ENCODE results near the gene RRAGC.

DNA sequence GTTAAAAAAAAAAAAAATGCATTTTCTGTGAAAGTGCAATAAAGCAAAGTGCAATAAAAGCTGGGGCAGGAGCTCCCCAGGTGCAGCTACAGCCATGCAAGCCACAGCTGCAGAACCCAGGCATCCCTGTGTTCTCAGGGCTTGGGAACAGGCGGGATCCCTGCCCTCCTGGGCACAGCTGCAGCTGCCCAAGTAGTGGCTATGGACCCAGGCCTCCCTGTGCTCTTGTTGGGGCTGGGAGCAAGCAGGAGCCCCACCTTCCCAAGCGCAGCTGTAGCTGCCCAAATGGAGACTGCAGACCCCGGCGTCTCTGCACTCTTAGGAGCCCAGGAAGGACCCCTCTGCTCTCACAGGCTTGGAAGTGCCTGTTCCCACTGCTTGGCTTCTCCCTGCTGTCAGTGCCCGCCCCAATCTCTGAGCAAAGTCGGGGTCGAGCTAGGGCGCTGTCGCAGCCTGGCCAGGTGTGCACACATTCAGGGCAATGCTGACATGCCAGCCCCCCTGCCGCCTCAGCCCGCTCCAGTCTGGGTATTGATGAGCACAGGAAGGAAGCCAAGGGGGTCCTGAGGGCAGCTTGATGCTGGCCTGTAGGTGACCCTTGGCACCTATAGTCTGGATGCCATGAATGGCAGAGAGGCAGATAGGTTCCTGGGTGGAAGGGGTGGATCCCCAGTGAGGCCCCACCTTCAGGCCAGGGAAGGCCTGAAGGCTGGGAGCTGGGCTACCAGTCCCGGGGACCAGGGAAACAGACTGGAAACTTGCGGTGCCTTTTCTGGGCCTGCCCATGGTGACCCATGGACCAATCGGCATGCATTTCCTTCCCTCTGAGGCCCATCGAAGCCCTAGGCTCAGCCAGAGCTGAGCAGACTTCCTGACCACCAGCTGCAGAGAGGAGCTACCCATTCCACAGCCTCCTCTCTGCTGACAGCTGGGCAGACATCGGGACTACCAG, 58.6 kb downstream of the RRAGC start:
- TF ChIP-seq, protein P1, sequence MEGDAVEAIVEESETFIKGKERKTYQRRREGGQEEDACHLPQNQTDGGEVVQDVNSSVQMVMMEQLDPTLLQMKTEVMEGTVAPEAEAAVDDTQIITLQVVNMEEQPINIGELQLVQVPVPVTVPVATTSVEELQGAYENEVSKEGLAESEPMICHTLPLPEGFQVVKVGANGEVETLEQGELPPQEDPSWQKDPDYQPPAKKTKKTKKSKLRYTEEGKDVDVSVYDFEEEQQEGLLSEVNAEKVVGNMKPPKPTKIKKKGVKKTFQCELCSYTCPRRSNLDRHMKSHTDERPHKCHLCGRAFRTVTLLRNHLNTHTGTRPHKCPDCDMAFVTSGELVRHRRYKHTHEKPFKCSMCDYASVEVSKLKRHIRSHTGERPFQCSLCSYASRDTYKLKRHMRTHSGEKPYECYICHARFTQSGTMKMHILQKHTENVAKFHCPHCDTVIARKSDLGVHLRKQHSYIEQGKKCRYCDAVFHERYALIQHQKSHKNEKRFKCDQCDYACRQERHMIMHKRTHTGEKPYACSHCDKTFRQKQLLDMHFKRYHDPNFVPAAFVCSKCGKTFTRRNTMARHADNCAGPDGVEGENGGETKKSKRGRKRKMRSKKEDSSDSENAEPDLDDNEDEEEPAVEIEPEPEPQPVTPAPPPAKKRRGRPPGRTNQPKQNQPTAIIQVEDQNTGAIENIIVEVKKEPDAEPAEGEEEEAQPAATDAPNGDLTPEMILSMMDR (IDR thresholded peaks at IDR 0.05), result no peak
- no peak for TF ChIP-seq EP300 (IDR thresholded peaks at IDR 0.05)
